NT2/D1 (cell line): ENCODE results near the gene NADSYN1.

Experiments used
- DNase-seq: peaks from one replicate; pipeline ENCODE4 v3.0.0-alpha.2; 2011; ENCODE audit warnings: low read depth, low spot score
- H3K27me3 ChIP-seq: 2 replicates; pipeline ENCODE4 v1.6.0; 2011; ENCODE audit warnings: mild to moderate bottlenecking; ENCODE audit not compliant: insufficient read length, insufficient read depth
- H3K36me3 ChIP-seq: 2 replicates; pipeline ENCODE4 v1.6.1; 2011; ENCODE audit warnings: mild to moderate bottlenecking, low read length, mixed read lengths; ENCODE audit not compliant: insufficient read depth, insufficient read length
- H3K4me1 ChIP-seq: 2 replicates; pipeline ENCODE4 v1.5.1; 2011; ENCODE audit not compliant: insufficient read depth, insufficient read length
- H3K4me3 ChIP-seq: 2 replicates; pipeline ENCODE4 v1.5.1; 2011; ENCODE audit warnings: low read depth; ENCODE audit not compliant: insufficient read length
- H3K9ac ChIP-seq: 2 replicates; pipeline ENCODE4 v1.6.0; 2011; ENCODE audit warnings: low read depth; ENCODE audit not compliant: insufficient read length
- H3K9me3 ChIP-seq: 2 replicates; pipeline ENCODE4 v1.5.1; 2011; ENCODE audit warnings: mild to moderate bottlenecking, low read length; ENCODE audit not compliant: insufficient read depth
- SUZ12 ChIP-seq: IDR thresholded peaks from 2 replicates; pipeline ENCODE4 v1.6.1; 2011; ENCODE audit not compliant: insufficient read length, insufficient read depth; ENCODE audit errors: extremely low read depth
- YY1 ChIP-seq: IDR thresholded peaks from 2 replicates; pipeline ENCODE4 v1.6.1; 2011; ENCODE audit not compliant: insufficient read length, insufficient read depth
- ZNF274 ChIP-seq: IDR thresholded peaks from 2 replicates; pipeline ENCODE4 v1.6.1; 2011; ENCODE audit warnings: mild to moderate bottlenecking, low read depth, low read length

The NADSYN1 gene

DNA sequence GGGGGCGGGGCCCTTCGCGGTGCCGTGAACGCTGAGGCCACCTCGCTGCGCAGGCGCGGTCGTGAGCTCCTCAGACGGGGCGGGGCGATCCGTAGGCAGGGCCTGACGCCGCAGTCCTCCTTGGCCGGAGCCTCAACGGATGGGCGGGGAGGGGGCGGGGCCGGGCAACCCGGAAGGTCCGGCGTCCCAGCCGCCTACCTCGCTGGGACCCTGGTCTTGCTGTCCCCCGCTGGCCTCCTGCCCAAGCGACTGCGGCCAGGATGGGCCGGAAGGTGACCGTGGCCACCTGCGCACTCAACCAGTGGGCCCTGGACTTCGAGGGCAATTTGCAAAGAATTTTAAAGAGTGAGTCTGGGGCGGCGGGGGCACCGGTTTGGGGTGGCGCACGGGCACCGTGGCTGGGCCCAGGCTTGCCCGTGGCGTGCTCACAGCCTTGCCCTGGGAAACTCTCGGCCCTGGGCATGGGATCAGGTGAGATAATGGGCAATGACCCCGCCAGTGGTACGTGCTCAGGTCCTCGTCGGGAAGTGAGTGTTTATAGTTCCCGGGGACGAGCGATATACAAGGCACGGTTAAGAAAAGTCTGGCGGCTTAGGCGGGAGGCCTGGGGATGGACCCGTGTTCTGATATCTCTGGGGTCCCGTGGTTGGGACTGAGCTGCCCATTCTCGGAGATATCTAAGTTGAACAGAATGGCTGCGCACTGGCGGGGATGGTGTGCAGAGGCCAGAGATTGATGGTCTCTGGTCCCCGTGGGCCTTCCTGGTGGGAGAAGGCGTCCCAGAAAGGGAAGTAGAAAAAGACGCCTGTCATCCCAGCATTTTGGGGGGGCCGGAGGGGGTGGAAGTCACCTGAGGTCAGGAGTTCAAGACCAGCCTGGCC lies at the start of gene NADSYN1:
TSS of gene NADSYN1 (plus strand) at position 167 of the 881 bp plus-strand sequence. CDS start at position 261, 94 bp downstream.
- H3K27me3 ChIP-seq, result no peaks in the 10 kb centered on the region
- H3K9ac ChIP-seq, result peak within 1 kb of the TSS; percentile 79
- peaks cover 3% of the 10 kb centered on the region for H3K4me1 ChIP-seq
- peak within 1 kb of the TSS; percentile 85 for H3K4me3 ChIP-seq
- peak; percentile 93 for DNase-seq
- no peaks in the 10 kb centered on the region for H3K9me3 ChIP-seq
- TF ChIP-seq YY1 (no peak), SUZ12 (no peak), ZNF274 (no peak)
- H3K36me3 ChIP-seq, result peaks cover 39% of the 10 kb centered on the region

DNA sequence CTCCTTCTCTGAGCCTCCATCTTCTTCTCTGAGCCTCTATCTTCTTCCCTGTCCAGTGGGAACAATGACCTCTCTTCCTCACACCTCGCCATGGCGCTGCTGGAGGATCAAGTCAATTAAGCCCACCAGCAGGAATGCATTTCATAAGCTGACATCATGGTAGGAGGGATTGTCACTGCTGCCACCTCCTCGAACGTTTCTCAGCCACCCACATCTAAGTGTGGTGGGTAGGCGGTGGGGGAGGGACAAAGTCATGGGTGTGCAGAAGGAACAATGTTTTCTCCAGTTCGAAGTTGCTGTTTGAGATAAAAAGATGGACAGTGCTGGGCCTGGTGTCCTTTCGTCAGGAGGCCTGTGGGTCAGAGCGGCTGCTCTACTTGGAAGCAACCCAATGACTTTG lies 48.8 kb upstream of the NADSYN1 start:
- no peaks in the 10 kb centered on the region for H3K4me1 ChIP-seq
- no peak overlapping the region for H3K4me3 ChIP-seq
- no peaks in the 10 kb centered on the region for H3K9me3 ChIP-seq
- H3K9ac ChIP-seq, result no peak overlapping the region
- peaks cover 21% of the 10 kb centered on the region for H3K27me3 ChIP-seq
- DNase-seq, result no peak
- no peaks in the 10 kb centered on the region for H3K36me3 ChIP-seq
- no peak for TF ChIP-seq YY1

DNA sequence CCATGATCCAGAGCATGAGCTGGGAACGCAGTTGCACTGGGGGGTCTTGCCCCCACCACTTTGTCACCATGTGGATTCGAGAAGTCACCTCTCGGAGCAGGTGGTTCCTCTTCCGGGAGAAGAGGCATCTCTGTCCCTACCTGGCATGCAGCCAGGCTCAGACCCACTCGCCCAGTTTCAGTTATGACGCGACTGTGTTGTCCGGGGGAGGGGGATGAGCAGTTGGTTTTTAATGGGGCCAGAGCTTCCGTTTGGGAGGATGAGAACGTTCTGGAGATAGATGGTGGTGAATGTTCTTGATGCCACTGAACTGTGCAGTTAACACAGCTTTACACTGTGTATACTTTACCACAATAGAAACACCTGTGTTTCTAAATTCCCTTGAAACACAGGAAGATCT lies 46.3 kb upstream of the NADSYN1 start:
- Histone ChIP-seq H3K9me3 (no peaks in the 10 kb centered on the region), H3K36me3 (no peaks in the 10 kb centered on the region), H3K4me1 (no peaks in the 10 kb centered on the region), H3K27me3 (peaks cover 21% of the 10 kb centered on the region), H3K9ac (no peak overlapping the region), H3K4me3 (no peak overlapping the region)
- no peak for TF ChIP-seq ZNF274
- TF ChIP-seq YY1, result no peak
- TF ChIP-seq SUZ12, result no peak
- no peak for DNase-seq

DNA sequence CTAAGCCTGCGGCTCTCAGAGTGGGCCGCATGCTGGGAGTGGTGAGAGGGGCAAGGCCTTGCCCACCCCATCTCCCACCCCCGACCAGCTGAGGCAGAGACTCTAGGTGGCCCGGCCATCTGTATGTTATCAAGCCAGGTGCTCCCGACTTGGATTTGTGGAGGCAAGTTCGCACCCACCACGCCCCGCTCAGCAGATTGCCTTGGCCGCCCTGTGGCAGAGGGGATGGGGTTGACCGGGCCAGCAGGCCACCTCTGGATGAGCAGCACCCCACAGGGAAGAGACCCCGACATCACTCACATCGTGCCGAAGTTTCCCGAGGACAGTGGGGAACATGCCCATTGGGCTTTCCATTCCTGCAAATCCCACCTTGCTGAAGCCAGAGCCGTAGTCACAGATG lies 45.6 kb upstream of the NADSYN1 start:
- Histone ChIP-seq H3K36me3 (no peaks in the 10 kb centered on the region), H3K4me1 (no peaks in the 10 kb centered on the region), H3K9ac (no peak overlapping the region), H3K9me3 (no peaks in the 10 kb centered on the region), H3K4me3 (no peak overlapping the region), H3K27me3 (peaks cover 21% of the 10 kb centered on the region)
- no peak for DNase-seq
- TF ChIP-seq SUZ12 (no peak), ZNF274 (no peak), YY1 (no peak)

DNA sequence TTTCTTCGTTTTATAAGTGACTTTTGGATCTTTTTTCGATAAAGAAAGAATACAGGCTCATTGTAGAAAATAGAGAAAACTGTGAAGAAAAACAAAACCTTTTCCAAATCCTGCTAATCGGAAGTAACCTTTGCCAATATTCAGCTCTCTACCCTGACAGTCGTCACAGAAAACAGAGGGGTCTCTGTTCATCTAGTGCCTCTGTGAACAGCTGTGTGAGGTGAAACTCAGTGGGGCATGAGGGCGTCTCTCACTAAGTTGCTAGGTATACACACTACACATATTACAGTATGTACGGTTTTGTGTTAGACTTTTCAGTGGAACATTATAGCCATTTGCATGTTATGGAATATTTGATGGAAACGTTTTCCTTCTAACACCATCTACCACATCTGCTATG lies 44.2 kb upstream of the NADSYN1 start:
- H3K4me1 ChIP-seq, result no peaks in the 10 kb centered on the region
- TF ChIP-seq ZNF274 (no peak), SUZ12 (no peak), YY1 (no peak)
- no peaks in the 10 kb centered on the region for H3K9me3 ChIP-seq
- peaks cover 10% of the 10 kb centered on the region for H3K27me3 ChIP-seq
- H3K4me3 ChIP-seq, result no peak overlapping the region
- DNase-seq, result no peak
- no peaks in the 10 kb centered on the region for H3K36me3 ChIP-seq
- no peak overlapping the region for H3K9ac ChIP-seq

DNA sequence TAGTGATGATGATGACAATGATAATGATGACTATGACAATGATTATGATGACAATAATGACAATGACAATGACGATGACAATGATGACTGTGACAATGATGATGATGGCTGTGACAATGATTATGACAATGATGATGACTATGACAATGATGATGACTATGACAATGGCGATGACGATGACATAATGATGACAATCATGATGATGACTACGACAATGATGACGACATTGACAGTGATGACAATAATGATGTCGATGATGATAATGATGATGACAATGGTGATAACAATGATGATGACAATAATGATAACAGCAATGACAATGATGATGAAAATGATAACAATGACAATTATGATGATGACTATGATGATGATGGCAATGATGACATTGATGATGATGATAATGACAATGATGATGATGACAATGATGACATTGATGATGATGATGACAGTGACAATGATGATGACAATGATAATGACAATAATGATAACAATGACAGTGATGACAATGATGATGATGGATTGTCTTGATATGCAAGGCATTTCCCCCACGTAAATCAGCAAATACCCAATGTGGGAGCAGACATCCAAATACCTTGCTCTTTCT lies 42.5 kb upstream of the NADSYN1 start:
- TF ChIP-seq YY1 (no peak), SUZ12 (no peak), ZNF274 (no peak)
- no peaks in the 10 kb centered on the region for H3K27me3 ChIP-seq

DNA sequence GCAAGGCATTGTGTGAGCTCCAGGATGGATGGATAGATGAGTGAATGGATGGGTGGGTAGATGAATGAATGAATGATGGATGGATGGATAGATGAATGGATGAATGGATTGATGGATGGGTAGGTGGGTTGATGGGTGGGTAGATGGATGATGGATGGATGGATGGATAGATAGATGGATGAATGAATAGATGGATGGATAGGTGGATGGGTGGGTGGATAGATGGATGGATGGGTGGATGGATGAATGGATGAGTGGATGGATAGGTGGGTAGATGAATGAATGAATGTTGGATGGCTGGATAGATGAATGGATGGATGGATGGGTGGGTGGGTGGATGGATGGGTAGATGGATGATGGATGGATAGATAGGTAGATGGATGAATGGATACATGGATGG lies 38.4 kb upstream of the NADSYN1 start:
- H3K4me1 ChIP-seq, result no peaks in the 10 kb centered on the region
- DNase-seq, result no peak
- no peaks in the 10 kb centered on the region for H3K27me3 ChIP-seq
- H3K36me3 ChIP-seq, result no peaks in the 10 kb centered on the region
- TF ChIP-seq SUZ12, result no peak
- no peak for TF ChIP-seq YY1
- TF ChIP-seq ZNF274, result no peak
- no peak overlapping the region for H3K4me3 ChIP-seq
- H3K9ac ChIP-seq, result no peak overlapping the region
- no peaks in the 10 kb centered on the region for H3K9me3 ChIP-seq

More for the DNA sequence above, 42.5 kb upstream of the NADSYN1 start:
- H3K36me3 ChIP-seq, result no peaks in the 10 kb centered on the region
- no peaks in the 10 kb centered on the region for H3K4me1 ChIP-seq
- no peaks in the 10 kb centered on the region for H3K9me3 ChIP-seq
- no peak overlapping the region for H3K4me3 ChIP-seq
- DNase-seq, result no peak
- no peak overlapping the region for H3K9ac ChIP-seq
